ENCODE results near the gene ZMYM3. TPM values are rescaled to one million over a fixed set of nuclear protein-coding genes. Genes with fewer than 3 reads are reported as not detected.
A peak's percentile ranks its signal among the peaks of the same experiment; 100 is the strongest.

The ZMYM3 gene
- total RNA-seq, 1 experiment from 2014 or later, result 47.6 TPM

- CTCF ChIA-PET, result no interaction called here
- no peaks in the 10 kb centered on the region for H3K36me3 ChIP-seq (ENCODE audit: insufficient read depth, low read length, poor library complexity, severe bottlenecking)
- DNase-seq (ENCODE audit: low spot score), result no peak
- intact Hi-C loops (cut with micrococcal nuclease; ENCODE audit: unreplicated experiment), result no loop called here
- H3K9me3 ChIP-seq (ENCODE audit: low read depth, low read length, poor library complexity, severe bottlenecking), result no peaks in the 10 kb centered on the region
- H3K4me3 ChIP-seq (ENCODE audit: low read depth, low read length, poor library complexity, severe bottlenecking), result no peak overlapping the region
- TF ChIP-seq EZH2 (IDR thresholded peaks at IDR 0.05; ENCODE audit: borderline replicate concordance, low read depth, low read length, poor library complexity, severe bottlenecking) (no peak), CTCF (conservative IDR thresholded peaks at IDR 0.05; ENCODE audit: low read depth, low read length) (no peak)
- POLR2A ChIA-PET (ENCODE audit: low non-redundant PET), result no interaction called here
- no peaks in the 10 kb centered on the region for H3K27me3 ChIP-seq (replicated peaks; ENCODE audit: insufficient read depth, low read depth, low read length, poor library complexity)
- H3K4me1 ChIP-seq (ENCODE audit: insufficient read depth, low read length, poor library complexity, severe bottlenecking), result peaks cover 14% of the 10 kb centered on the region
- no peak overlapping the region for H3K27ac ChIP-seq (ENCODE audit: low read depth, low read length, poor library complexity, severe bottlenecking)
- no TSS peak for BruUV-seq (replicated peaks)
Observed at GRCh38 chrX:71256051-71256450, 2.1 kb upstream of the ZMYM3 start.

GRCh38 chrX:71253253-71254091 lies 468 bp downstream of the ZMYM3 start:
- Histone ChIP-seq H3K4me3 (ENCODE audit: low read depth, low read length, poor library complexity, severe bottlenecking) (peak overlapping the region; percentile 84), H3K27ac (ENCODE audit: low read depth, low read length, poor library complexity, severe bottlenecking) (peak overlapping the region; percentile 83), H3K4me1 (ENCODE audit: insufficient read depth, low read length, poor library complexity, severe bottlenecking) (peaks cover 14% of the 10 kb centered on the region), H3K27me3 (replicated peaks; ENCODE audit: insufficient read depth, low read depth, low read length, poor library complexity) (no peaks in the 10 kb centered on the region), H3K9me3 (ENCODE audit: low read depth, low read length, poor library complexity, severe bottlenecking) (no peaks in the 10 kb centered on the region), H3K36me3 (ENCODE audit: insufficient read depth, low read length, poor library complexity, severe bottlenecking) (peaks cover 19% of the 10 kb centered on the region)
- BruUV-seq (replicated peaks), result no TSS peak
- TF ChIP-seq EZH2 (IDR thresholded peaks at IDR 0.05; ENCODE audit: borderline replicate concordance, low read depth, low read length, poor library complexity, severe bottlenecking) (no peak), CTCF (conservative IDR thresholded peaks at IDR 0.05; ENCODE audit: low read depth, low read length) (peak; percentile 60)
- CTCF ChIA-PET, result no interaction called here
- DNase-seq (ENCODE audit: low spot score), result peak; percentile 61
- POLR2A ChIA-PET (ENCODE audit: low non-redundant PET), result interaction anchor here (0.6 to 0.7 kb wide), 2 partner anchors 49 to 113 kb away, joined by 3 to 5 read pairs; partner anchors contain the start of gene TAF1
- intact Hi-C loops (cut with micrococcal nuclease; ENCODE audit: unreplicated experiment), result loop anchor here (1.0 to 5.0 kb wide), 2 partner anchors 30 to 114 kb away; partner anchors contain the start of genes NONO and TAF1

- Histone ChIP-seq H3K4me1 (ENCODE audit: insufficient read depth, low read length, poor library complexity, severe bottlenecking) (peaks cover 14% of the 10 kb centered on the region), H3K4me3 (ENCODE audit: low read depth, low read length, poor library complexity, severe bottlenecking) (peak overlapping the region; percentile 84), H3K27me3 (replicated peaks; ENCODE audit: insufficient read depth, low read depth, low read length, poor library complexity) (no peaks in the 10 kb centered on the region), H3K9me3 (ENCODE audit: low read depth, low read length, poor library complexity, severe bottlenecking) (no peaks in the 10 kb centered on the region), H3K36me3 (ENCODE audit: insufficient read depth, low read length, poor library complexity, severe bottlenecking) (peaks cover 26% of the 10 kb centered on the region), H3K27ac (ENCODE audit: low read depth, low read length, poor library complexity, severe bottlenecking) (peak overlapping the region; percentile 83)
- DNase-seq (ENCODE audit: low spot score), result no peak
- ChIA-PET CTCF (no interaction called here), POLR2A (ENCODE audit: low non-redundant PET) (no interaction called here)
- no peak for TF ChIP-seq EZH2 (IDR thresholded peaks at IDR 0.05; ENCODE audit: borderline replicate concordance, low read depth, low read length, poor library complexity, severe bottlenecking)
- TF ChIP-seq CTCF (conservative IDR thresholded peaks at IDR 0.05; ENCODE audit: low read depth, low read length), result no peak
- intact Hi-C loops (cut with micrococcal nuclease; ENCODE audit: unreplicated experiment), result loop anchor here (5.0 kb wide), 1 partner anchor 115 kb away; the partner anchor contains the start of gene TAF1
- BruUV-seq (replicated peaks), result no TSS peak
Observed at GRCh38 chrX:71252221-71252620, 1.7 kb downstream of the ZMYM3 start.
